ENCODE results near the gene NOXO1. TPM values are rescaled to one million over a fixed set of nuclear protein-coding genes. Genes with fewer than 3 reads are reported as not detected.

NOXO1 gene
- total and polyA plus RNA-seq, 12 donors = 0.28 to 3.3 (median 0.53) TPM; not detected in 7

- Histone ChIP-seq H3K27me3 (peaks cover 17% of the 10 kb centered on the region), H3K9me3 (replicated peaks in 1 of 3) (no peaks in the 10 kb centered on the region), H3K4me3 (no peak overlapping the region), H3K36me3 (replicated peaks in 1 of 2) (no peaks in the 10 kb centered on the region), H3K27ac (no peak overlapping the region), H3K4me1 (replicated peaks in 1 of 2) (peaks cover 14 to 17% of the 10 kb centered on the region in 2 donors)
- TF ChIP-seq, protein P1, sequence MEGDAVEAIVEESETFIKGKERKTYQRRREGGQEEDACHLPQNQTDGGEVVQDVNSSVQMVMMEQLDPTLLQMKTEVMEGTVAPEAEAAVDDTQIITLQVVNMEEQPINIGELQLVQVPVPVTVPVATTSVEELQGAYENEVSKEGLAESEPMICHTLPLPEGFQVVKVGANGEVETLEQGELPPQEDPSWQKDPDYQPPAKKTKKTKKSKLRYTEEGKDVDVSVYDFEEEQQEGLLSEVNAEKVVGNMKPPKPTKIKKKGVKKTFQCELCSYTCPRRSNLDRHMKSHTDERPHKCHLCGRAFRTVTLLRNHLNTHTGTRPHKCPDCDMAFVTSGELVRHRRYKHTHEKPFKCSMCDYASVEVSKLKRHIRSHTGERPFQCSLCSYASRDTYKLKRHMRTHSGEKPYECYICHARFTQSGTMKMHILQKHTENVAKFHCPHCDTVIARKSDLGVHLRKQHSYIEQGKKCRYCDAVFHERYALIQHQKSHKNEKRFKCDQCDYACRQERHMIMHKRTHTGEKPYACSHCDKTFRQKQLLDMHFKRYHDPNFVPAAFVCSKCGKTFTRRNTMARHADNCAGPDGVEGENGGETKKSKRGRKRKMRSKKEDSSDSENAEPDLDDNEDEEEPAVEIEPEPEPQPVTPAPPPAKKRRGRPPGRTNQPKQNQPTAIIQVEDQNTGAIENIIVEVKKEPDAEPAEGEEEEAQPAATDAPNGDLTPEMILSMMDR (IDR thresholded peaks at IDR 0.05) = no peak
- TF ChIP-seq POLR2A (IDR thresholded peaks at IDR 0.05) = no peak
- intact Hi-C loops (cut with DNase I) = loop anchor here (5.0 kb wide), 2 partner anchors 62 to 127 kb away; partner anchors contain the start of gene RAB26 (in 1 of the 2)
- no peak for DNase-seq
- 0 to 27% (median 16%) methylated on average over 1 to 96 of the region's 96 CpGs for WGBS, 4 donors
Measured at GRCh38 chr16:2019921-2020831, 38.9 kb upstream of the NOXO1 start.

DNA sequence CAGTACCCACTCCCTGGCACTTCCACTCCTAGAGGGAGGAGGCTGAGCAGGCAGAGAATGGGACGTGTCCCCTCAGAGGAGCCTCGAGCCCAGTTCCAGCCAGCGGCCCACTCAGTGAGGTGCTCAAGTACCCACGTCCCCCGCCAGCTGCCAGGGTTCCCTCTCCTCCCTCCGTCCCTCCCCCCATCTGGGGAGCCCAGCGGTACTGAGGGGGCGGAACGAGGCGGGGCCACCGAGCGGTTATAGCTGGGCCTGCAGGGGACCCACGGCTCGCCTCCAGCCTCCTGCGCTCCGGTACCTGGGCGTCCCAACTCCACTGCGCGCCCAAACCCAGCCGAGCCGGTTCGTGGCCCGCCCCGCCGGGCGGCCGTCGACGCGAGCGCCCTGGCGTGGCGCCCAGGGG, 38.2 kb upstream of the NOXO1 start, which contains the start of gene NPW:
TSS of gene NPW (plus strand) at position 268 of the 403 bp plus-strand sequence.
- H3K36me3 ChIP-seq (replicated peaks in 1 of 2) = no peaks in the 10 kb centered on the region
- intact Hi-C loops (cut with DNase I) = no loop called here
- TF ChIP-seq, protein P1 (IDR thresholded peaks at IDR 0.05) = no peak
- TF ChIP-seq POLR2A (IDR thresholded peaks at IDR 0.05) = no peak
- no peak within 1 kb of the TSS for H3K4me3 ChIP-seq
- no peak within 1 kb of the TSS for H3K27ac ChIP-seq
- H3K9me3 ChIP-seq (replicated peaks in 1 of 3) = no peaks in the 10 kb centered on the region
- H3K4me1 ChIP-seq (replicated peaks in 1 of 2) = peaks cover 14 to 17% of the 10 kb centered on the region in 2 donors
- no peak for DNase-seq
- WGBS, 4 donors = 3 to 27% (median 10%) methylated on average over 5 to 33 of the region's 33 CpGs
- H3K27me3 ChIP-seq = peaks cover 17% of the 10 kb centered on the region

DNA sequence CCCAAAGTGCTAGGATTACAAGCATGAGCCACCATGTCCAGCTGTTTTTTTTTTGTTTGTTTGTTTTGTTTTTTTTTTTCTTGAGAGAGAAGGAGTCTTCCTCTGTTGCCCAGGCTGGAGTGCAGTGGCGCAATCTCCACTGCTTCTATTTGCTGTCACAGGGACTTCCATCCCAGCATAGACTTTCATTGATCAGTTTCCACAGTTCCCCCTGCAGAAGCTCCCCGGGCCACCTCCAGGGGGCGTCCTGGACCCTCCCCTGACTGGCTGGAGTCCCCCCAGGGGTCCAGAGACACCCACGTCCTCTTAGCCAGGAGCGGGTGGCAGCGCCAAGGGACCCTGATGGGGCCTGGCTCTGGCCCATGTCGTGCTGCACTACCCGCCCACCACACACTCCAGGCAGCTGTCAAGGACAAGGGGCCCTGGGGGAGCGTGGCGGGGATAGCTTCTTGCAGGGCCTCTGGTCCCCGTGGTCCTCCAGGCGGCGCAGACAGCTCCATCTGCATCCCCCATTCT, 35.2 kb upstream of the NOXO1 start:
- WGBS, 4 donors = 21 to 26% (median 24%) methylated on average over 3 to 13 of the region's 13 CpGs
- Histone ChIP-seq H3K36me3 (replicated peaks in 1 of 2) (no peaks in the 10 kb centered on the region), H3K4me3 (no peak overlapping the region), H3K4me1 (replicated peaks in 1 of 2) (no peaks in the 10 kb centered on the region), H3K9me3 (replicated peaks in 1 of 3) (no peaks in the 10 kb centered on the region), H3K27ac (no peak overlapping the region), H3K27me3 (peaks cover 17% of the 10 kb centered on the region)
- no peak for DNase-seq
- intact Hi-C loops (cut with DNase I) = no loop called here
- TF ChIP-seq POLR2A (IDR thresholded peaks at IDR 0.05) = no peak
- TF ChIP-seq, protein P1 (IDR thresholded peaks at IDR 0.05) = peak in 3 of 6 experiments; percentile 6 to 19 (median 17)

GRCh38 chr16:2015947-2016208, 34.6 kb upstream of the NOXO1 start:
- Histone ChIP-seq H3K4me1 (replicated peaks in 1 of 2) (no peaks in the 10 kb centered on the region), H3K4me3 (no peak overlapping the region), H3K36me3 (replicated peaks in 1 of 2) (no peaks in the 10 kb centered on the region), H3K27me3 (peaks cover 17% of the 10 kb centered on the region), H3K9me3 (replicated peaks in 1 of 3) (no peaks in the 10 kb centered on the region), H3K27ac (no peak overlapping the region)
- TF ChIP-seq, protein P1 (IDR thresholded peaks at IDR 0.05) = no peak
- TF ChIP-seq POLR2A (IDR thresholded peaks at IDR 0.05) = no peak
- intact Hi-C loops (cut with DNase I) = no loop called here
- no peak for DNase-seq
- 72 to 84% (median 82%) methylated on average over 7 of the region's 7 CpGs for WGBS, 4 donors

Data from adrenal gland (tissue), 12 donors.